Common myeloid progenitor, CD34-positive (primary cell): Measurements from ENCODE around the gene LIN7A.

Experiments used
- CTCF ChIA-PET: fragments of 350-600 bp; sonication (Branson Sonifier 250); formaldehyde crosslinking; loops from one replicate; lab custom pipeline; 2021; ENCODE audit warnings: antibody characterized with exemption; lab: Charles Lee
- POLR2A ChIA-PET: fragments of 350-600 bp; sonication (Branson Sonifier 250); formaldehyde crosslinking; loops from one replicate; lab custom pipeline; 2021; ENCODE audit warnings: antibody characterized with exemption; lab: Charles Lee
- DNase-seq, 3 donors: peaks; one replicate each; pipeline versions ENCODE4 v3.0.0 to v3.0.0-alpha.2; 2013
- H3K27ac ChIP-seq, 2 experiments: 1 replicate in 1 of 2; 2 replicates in 1 of 2; pipeline ENCODE4 v1.7.0; 2013; ENCODE audit warnings: inconsistent platforms in 2 of 2, low read length in 2 of 2, mild to moderate bottlenecking in 2 of 2, low read depth in 1 of 2, moderate library complexity in 1 of 2; ENCODE audit not compliant: severe bottlenecking in 2 of 2, insufficient read depth in 1 of 2, poor library complexity in 1 of 2
- H3K27me3 ChIP-seq, 5 experiments: replicated peaks in 2 of 5; 1 replicate in 3 of 5; 2 replicates in 2 of 5; pipeline versions ENCODE4 v1.6.1 to v1.7.0; 2013; ENCODE audit warnings: low read length in 4 of 5, mild to moderate bottlenecking in 2 of 5, moderate library complexity in 2 of 5, inconsistent platforms in 1 of 5; ENCODE audit not compliant: insufficient read depth in 5 of 5, control insufficient read depth in 4 of 5
- H3K36me3 ChIP-seq, 4 experiments: 1 replicate in 2 of 4; 2 replicates in 2 of 4; pipeline versions ENCODE4 v1.6.1 to v1.7.0; 2013; ENCODE audit warnings: low read length in 3 of 4, control low read depth in 1 of 4, mild to moderate bottlenecking in 1 of 4; ENCODE audit not compliant: control insufficient read depth in 4 of 4, insufficient read depth in 4 of 4
- H3K4me1 ChIP-seq, 4 experiments: 1 replicate in 3 of 4; 2 replicates in 1 of 4; pipeline versions ENCODE4 v1.6.1 to v1.7.1; 2013; ENCODE audit warnings: low read length in 3 of 4, mild to moderate bottlenecking in 3 of 4, control low read depth in 1 of 4, inconsistent platforms in 1 of 4, moderate library complexity in 1 of 4; ENCODE audit not compliant: control insufficient read depth in 4 of 4, insufficient read depth in 4 of 4; ENCODE audit errors: control extremely low read depth in 1 of 4
- H3K4me3 ChIP-seq, 7 experiments: 1 replicate in 4 of 7; 2 replicates in 3 of 7; pipeline versions ENCODE4 v1.5.1 to v1.7.0; 2013; ENCODE audit warnings: mild to moderate bottlenecking in 7 of 7, low read length in 6 of 7, moderate library complexity in 6 of 7, inconsistent platforms in 2 of 7, low read depth in 2 of 7, control low read depth in 1 of 7; ENCODE audit not compliant: insufficient read depth in 4 of 7, control insufficient read depth in 1 of 7; ENCODE audit errors: extremely low read depth in 1 of 7
- H3K9me3 ChIP-seq, 5 experiments: 1 replicate in 4 of 5; 2 replicates in 1 of 5; pipeline versions ENCODE4 v1.6.1 to v1.7.1; 2013; ENCODE audit warnings: low read length in 4 of 5, mild to moderate bottlenecking in 2 of 5, inconsistent platforms in 1 of 5, low read depth in 1 of 5, moderate library complexity in 1 of 5; ENCODE audit not compliant: control insufficient read depth in 4 of 5, insufficient read depth in 2 of 5; ENCODE audit errors: control extremely low read depth in 1 of 5
- WGBS: methylation state at CpG from one replicate; pipeline ENCODE4 v1.1.5; 2013; ENCODE audit not compliant: insufficient coverage; 5-methylcytosine and 5-hydroxymethylcytosine counted together

LIN7A gene

DNA sequence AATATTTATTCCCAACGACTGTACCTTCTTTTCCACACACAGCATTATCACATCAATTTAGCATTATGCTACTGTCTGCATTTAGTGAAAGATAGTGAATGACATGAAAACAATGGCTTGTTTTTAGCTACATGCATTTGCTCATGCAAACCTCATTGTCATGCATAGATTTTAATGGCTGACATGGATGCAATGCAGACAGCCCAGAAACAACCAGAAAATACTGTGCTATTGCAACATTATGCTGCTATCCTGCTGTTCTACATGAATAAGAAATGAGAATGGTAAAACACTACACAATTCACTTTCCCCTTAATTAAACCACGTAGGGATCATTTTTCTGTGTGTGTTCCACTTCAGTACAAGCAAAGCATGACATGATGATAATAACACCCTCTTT is 90.8 kb downstream of the LIN7A start:
- ChIA-PET CTCF (no interaction called here), POLR2A (no interaction called here)
- H3K27me3 ChIP-seq: peaks cover 0 to 3% (median 0%) of the 10 kb centered on the region in 5 experiments
- no peaks in the 10 kb centered on the region for H3K36me3 ChIP-seq
- H3K9me3 ChIP-seq: no peaks in the 10 kb centered on the region
- no peak for DNase-seq
- H3K27ac ChIP-seq: no peak overlapping the region
- H3K4me3 ChIP-seq: no peak overlapping the region
- 50% methylated on average over 1 of the region's 2 CpGs for WGBS
- no peaks in the 10 kb centered on the region for H3K4me1 ChIP-seq

DNA sequence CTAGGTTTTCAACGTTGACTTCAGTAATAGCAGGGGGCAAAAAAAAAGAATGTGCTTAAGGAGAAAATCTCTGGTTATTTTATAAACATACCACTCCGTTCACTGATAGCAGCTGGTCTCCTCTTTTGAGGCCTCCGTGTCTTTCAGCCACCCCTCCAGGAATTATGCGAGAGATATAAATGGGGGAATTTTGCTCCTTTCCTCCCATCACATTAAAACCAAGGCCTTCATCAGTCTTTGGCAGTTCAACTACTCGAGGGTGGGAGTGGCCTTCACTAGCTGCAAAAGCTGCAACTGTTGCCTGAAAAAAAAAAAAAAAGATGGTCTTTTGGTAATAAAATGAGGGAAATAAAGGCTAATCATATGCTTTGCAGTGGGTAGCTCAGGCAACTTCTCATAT is 92.1 kb downstream of the LIN7A start:
- no peak overlapping the region for H3K27ac ChIP-seq
- no peak overlapping the region for H3K4me3 ChIP-seq
- H3K36me3 ChIP-seq: no peaks in the 10 kb centered on the region
- ChIA-PET POLR2A (interaction anchor here (0.7 kb wide), 2 partner anchors 11 to 75 kb away, joined by 3 to 4 read pairs; no protein-coding TSS in a partner anchor), CTCF (interaction anchor here (1.1 kb wide), 1 partner anchor 8 kb away, joined by 3 read pairs; no protein-coding TSS in a partner anchor)
- H3K27me3 ChIP-seq: peaks cover 0 to 3% (median 0%) of the 10 kb centered on the region in 5 experiments
- no peaks in the 10 kb centered on the region for H3K4me1 ChIP-seq
- 80% methylated on average over 3 of the region's 5 CpGs for WGBS
- no peaks in the 10 kb centered on the region for H3K9me3 ChIP-seq
- DNase-seq: no peak

DNA sequence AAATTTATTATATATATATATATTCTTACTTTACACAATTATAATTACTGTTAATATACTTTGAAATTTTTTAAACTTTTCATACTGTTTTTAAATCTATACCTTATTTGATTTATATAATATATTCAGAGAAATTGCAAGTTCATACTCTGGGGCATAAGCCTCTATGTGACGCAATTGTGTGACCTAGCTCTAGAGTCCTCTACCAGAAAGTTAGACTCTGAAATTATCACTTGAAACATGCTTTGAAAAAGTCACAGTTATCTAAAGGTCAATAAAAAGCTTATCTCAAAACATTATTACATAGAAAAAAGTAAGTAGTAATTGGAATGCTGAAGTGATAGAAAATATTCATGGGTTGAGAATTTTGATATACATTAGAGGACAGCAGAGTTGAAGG is 93.8 kb downstream of the LIN7A start:
- H3K4me1 ChIP-seq: no peaks in the 10 kb centered on the region
- no peaks in the 10 kb centered on the region for H3K9me3 ChIP-seq
- no peak overlapping the region for H3K4me3 ChIP-seq
- POLR2A ChIA-PET: no interaction called here
- no peak overlapping the region for H3K27ac ChIP-seq
- CTCF ChIA-PET: no interaction called here
- no peaks in the 10 kb centered on the region for H3K36me3 ChIP-seq
- DNase-seq: no peak
- WGBS: no CpG with 5 or more reads among the region's 1 CpG
- H3K27me3 ChIP-seq: peaks cover 0 to 3% (median 0%) of the 10 kb centered on the region in 5 experiments

DNA sequence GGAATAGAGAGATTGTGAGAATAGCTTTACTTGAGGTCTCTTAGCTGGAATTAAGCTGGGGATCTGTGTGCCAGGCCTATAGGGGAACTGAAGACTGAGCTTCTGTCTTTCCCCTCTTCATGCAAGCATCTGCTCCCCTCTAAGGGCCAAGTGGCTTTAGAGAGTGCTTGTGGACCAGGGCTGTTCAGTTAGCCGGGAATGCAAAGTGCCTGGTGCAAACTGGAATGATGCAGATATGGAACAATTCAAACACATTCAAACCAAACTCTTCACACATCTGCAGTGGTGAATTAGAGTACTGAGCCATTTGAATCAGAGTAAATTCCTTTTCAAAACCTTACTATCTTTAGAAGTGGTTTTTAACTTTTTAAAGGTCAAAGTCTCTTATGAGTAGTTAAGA is 99.0 kb downstream of the LIN7A start:
- POLR2A ChIA-PET: no interaction called here
- no CpG with 5 or more reads among the region's 1 CpG for whole genome bisulfite sequencing
- CTCF ChIA-PET: no interaction called here
- peaks cover 0 to 1% (median 0%) of the 10 kb centered on the region in 5 experiments for H3K27me3 ChIP-seq
- DNase-seq: no peak
- no peak overlapping the region for H3K4me3 ChIP-seq
- H3K27ac ChIP-seq: no peak overlapping the region
- H3K36me3 ChIP-seq: no peaks in the 10 kb centered on the region
- H3K4me1 ChIP-seq: no peaks in the 10 kb centered on the region
- H3K9me3 ChIP-seq: no peaks in the 10 kb centered on the region

DNA sequence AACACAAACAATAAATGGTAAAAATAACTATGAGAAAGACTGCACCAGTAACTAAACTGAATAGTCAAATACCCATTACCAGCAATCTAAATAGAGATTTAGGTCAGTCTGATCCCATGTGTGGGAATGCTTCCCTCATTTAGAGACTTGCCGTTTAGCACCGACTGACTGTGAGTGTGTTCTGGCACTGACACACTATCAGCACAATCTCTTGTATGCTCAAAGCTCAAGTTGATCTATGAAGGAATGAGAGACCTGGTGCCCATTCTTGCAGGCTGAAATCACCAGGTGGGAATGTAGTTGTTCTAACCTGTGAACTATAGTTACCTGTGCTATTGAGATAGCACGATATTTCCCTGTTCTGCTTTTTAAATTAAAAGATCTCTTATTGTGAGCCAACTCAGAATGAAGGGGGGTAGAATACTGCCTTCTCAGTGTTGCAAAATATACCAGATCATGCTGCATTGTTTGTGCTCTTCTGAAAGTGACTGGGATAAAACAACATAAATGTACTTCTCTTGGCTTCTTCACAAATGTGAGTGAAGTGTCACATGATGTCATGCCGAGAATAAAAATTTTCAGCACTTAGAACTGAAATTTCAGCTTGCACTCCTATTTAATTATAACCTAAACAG is 99.6 kb downstream of the LIN7A start:
- CTCF ChIA-PET: interaction anchor here (1.0 kb wide), 1 partner anchor 8 kb away, joined by 3 read pairs; no protein-coding TSS in a partner anchor
- 85% methylated on average over 2 of the region's 4 CpGs for WGBS
- H3K36me3 ChIP-seq: no peaks in the 10 kb centered on the region
- no peak overlapping the region for H3K4me3 ChIP-seq
- no peak overlapping the region for H3K27ac ChIP-seq
- no peaks in the 10 kb centered on the region for H3K4me1 ChIP-seq
- peaks cover 0 to 1% (median 0%) of the 10 kb centered on the region in 5 experiments for H3K27me3 ChIP-seq
- POLR2A ChIA-PET: no interaction called here
- no peaks in the 10 kb centered on the region for H3K9me3 ChIP-seq
- DNase-seq: no peak

DNA sequence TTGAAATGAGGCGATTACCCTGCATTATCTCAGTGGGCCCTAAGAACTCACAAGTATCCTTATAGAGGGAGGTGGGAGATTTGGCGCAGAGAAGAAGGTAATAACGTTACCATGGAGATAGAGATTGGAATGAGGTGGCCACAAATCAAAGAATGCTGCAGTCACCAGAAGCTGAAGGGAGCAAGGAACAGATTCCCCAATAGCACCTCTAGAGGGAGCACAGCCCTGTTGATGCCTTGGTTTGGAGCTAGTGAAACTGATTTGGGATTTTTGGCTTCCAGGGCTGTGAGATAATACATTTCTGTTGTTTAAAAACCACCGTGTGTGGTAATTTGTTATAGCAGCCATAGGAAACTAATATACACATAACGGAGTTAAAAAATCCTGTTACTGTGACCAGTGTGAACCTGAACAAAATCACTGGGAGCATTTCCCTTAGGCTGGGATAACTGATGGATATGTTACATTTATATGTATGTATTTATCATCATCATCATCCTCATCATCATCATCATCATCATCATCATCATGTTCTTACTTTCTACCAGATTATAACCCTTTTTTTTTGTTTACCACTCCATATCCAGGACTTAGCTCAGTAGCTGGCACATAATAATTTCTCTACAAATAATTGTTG is 100.3 kb downstream of the LIN7A start:
- Histone ChIP-seq H3K4me1 (no peaks in the 10 kb centered on the region), H3K4me3 (no peak overlapping the region), H3K27ac (no peak overlapping the region), H3K9me3 (no peaks in the 10 kb centered on the region), H3K27me3 (peaks cover 0 to 1% (median 0%) of the 10 kb centered on the region in 5 experiments), H3K36me3 (no peaks in the 10 kb centered on the region)
- ChIA-PET CTCF (interaction anchor here (1.0 kb wide), 1 partner anchor 8 kb away, joined by 3 read pairs; no protein-coding TSS in a partner anchor), POLR2A (interaction anchor here (0.7 kb wide), 1 partner anchor 1868 kb away, joined by 3 read pairs; no protein-coding TSS in a partner anchor)
- DNase-seq: peak; percentile 1 to 11 (median 4)
- WGBS: 40% methylated on average over 2 of the region's 5 CpGs

DNA sequence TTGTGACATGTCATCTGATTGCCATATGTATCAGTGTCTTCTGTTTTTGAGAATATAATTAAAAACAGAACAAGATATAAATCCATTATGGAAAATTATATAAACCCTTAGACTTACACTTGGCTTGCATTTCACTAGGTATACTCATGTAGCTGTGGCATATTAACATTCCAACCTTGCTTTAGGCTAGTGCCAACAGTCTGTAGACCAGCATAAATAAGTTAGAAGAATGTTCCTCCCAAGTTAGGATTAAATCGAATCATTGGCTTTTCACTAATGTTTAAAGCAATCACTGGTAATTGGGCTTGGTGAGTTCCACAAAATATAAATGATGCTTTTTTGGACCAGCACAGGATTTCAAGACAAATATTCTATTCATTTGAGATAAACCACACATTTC is 103.0 kb downstream of the LIN7A start:
- DNase-seq: no peak
- CTCF ChIA-PET: interaction anchor here (0.6 kb wide), 1 partner anchor 111 kb away, joined by 3 read pairs; no protein-coding TSS in a partner anchor
- Histone ChIP-seq H3K27me3 (peaks cover 0 to 1% (median 0%) of the 10 kb centered on the region in 5 experiments), H3K27ac (no peak overlapping the region), H3K9me3 (no peaks in the 10 kb centered on the region), H3K4me1 (no peaks in the 10 kb centered on the region), H3K4me3 (no peak overlapping the region), H3K36me3 (no peaks in the 10 kb centered on the region)
- WGBS: no CpG with 5 or more reads among the region's 1 CpG
- POLR2A ChIA-PET: no interaction called here
